SU-DHL-6 (cell line): Measurements from ENCODE around the gene DEDD2.
"Not testable (repeated sequence)": the region's sequence is repeated elsewhere in the genome, so short reads cannot be mapped to it uniquely, and the experiment has no call there.

ENCODE experiments used
- CTCF ChIP-seq: fragments of 200-600 bp; sonication (generic); IDR thresholded peaks from one replicate; pipeline ENCODE4 v1.5.1; 2017; ENCODE audit warnings: antibody characterized with exemption, mild to moderate bottlenecking, low read length, moderate library complexity; ENCODE audit not compliant: insufficient read depth, poor library complexity, severe bottlenecking
- EZH2phosphoT487 ChIP-seq: fragments of 200-600 bp; sonication (generic), shearing (Covaris generic); conservative IDR thresholded peaks from 2 replicates; pipeline ENCODE4 v1.6.1; 2018; ENCODE audit warnings: mild to moderate bottlenecking, antibody characterized with exemption, low read length, moderate library complexity, mixed read lengths

- not testable (repeated sequence) for TF ChIP-seq CTCF, EZH2phosphoT487
These were observed 48.6 kb upstream of the DEDD2 start for GRCh38 chr19:42266105-42266504.
